Endothelial cell of umbilical vein (primary cell): ENCODE results near the gene FNIP2. TPM values are rescaled to one million over a fixed set of nuclear protein-coding genes. Genes with fewer than 3 reads are reported as not detected.

Source experiments
- BruUV-seq: library from RNA; stranded (reverse); fragments of 400-500 nt; replicated peaks from 2 replicates; lab custom pipeline; 2021; lab: Mats Ljungman, UMichigan
- CTCF ChIA-PET: fragments of 300-600, 350-600 bp; sonication (Branson Sonifier 250); formaldehyde crosslinking; loops from one replicate; lab custom pipeline; 2021; ENCODE audit warnings: antibody characterized with exemption, inconsistent platforms; lab: Charles Lee
- POLR2A ChIA-PET: fragments of 300-600, 350-600 bp; sonication (Branson Sonifier 250); formaldehyde crosslinking; loops from one replicate; lab custom pipeline; 2021; ENCODE audit warnings: antibody characterized with exemption, inconsistent platforms; lab: Charles Lee
- DNase-seq: peaks from one replicate; pipeline ENCODE4 v3.0.0-alpha.2; 2011; ENCODE audit warnings: low read depth, low spot score
- FAIRE-seq: peaks from 2 replicates; lab custom pipeline; 2011; peaks lifted over from hg19 to GRCh38; lab: Jason Lieb, UNC
- H2AFZ ChIP-seq: 2 replicates; pipeline ENCODE4 v1.6.0; 2012; ENCODE audit warnings: low read depth, low read length, control low read depth, inconsistent platforms
- H3K27ac ChIP-seq: 2 replicates; pipeline ENCODE4 v1.5.1; 2011; ENCODE audit warnings: low read depth, mild to moderate bottlenecking, control low read depth, low read length, moderate library complexity; ENCODE audit not compliant: insufficient read depth
- H3K27me3 ChIP-seq, 2 experiments: 2 replicates each; pipeline versions ENCODE4 v1.6.0 to v1.6.1; 2011; ENCODE audit warnings: low read length in 2 of 2, mixed read lengths in 1 of 2; ENCODE audit not compliant: control insufficient read depth in 2 of 2, insufficient read depth in 2 of 2
- H3K36me3 ChIP-seq, 2 experiments: 2 replicates in 1 of 2; 3 replicates in 1 of 2; pipeline ENCODE4 v1.5.1; 2011; ENCODE audit warnings: low read length in 2 of 2, mild to moderate bottlenecking in 1 of 2, moderate library complexity in 1 of 2; ENCODE audit not compliant: control insufficient read depth in 2 of 2, insufficient read depth in 2 of 2; ENCODE audit errors: extremely low read depth in 1 of 2
- H3K4me1 ChIP-seq: 3 replicates; pipeline ENCODE4 v1.5.1; 2011; ENCODE audit warnings: mild to moderate bottlenecking, low read length; ENCODE audit not compliant: control insufficient read depth, insufficient read depth; ENCODE audit errors: extremely low read depth
- H3K4me2 ChIP-seq: 2 replicates; pipeline ENCODE4 v1.6.1; 2011; ENCODE audit warnings: low read length, control low read depth, mixed read lengths; ENCODE audit not compliant: insufficient read depth
- H3K4me3 ChIP-seq, 3 experiments: fragments of 200-600 bp in 1 of 3; sonication (generic), shearing (Covaris generic) in 1 of 3; replicated peaks in 1 of 3; 2 replicates each; pipeline ENCODE4 v1.5.1; 2011 to 2016; ENCODE audit warnings: control low read depth in 3 of 3, low read length in 3 of 3, mild to moderate bottlenecking in 2 of 3, inconsistent platforms in 1 of 3, low read depth in 1 of 3, moderate library complexity in 1 of 3; ENCODE audit not compliant: insufficient read depth in 1 of 3
- H3K79me2 ChIP-seq: 2 replicates; pipeline ENCODE4 v1.6.0; 2012; ENCODE audit warnings: low read length, inconsistent platforms; ENCODE audit not compliant: control insufficient read depth, insufficient read depth
- H3K9ac ChIP-seq: replicated peaks from 2 replicates; pipeline ENCODE3; 2011; ENCODE audit warnings: low read length, control low read depth; ENCODE audit not compliant: insufficient read depth; ENCODE audit errors: extremely low read depth
- H3K9me1 ChIP-seq: replicated peaks from 3 replicates; pipeline ENCODE4 v1.6.0; 2011; ENCODE audit warnings: mild to moderate bottlenecking, low read length; ENCODE audit not compliant: control insufficient read depth, insufficient read depth; ENCODE audit errors: extremely low read depth
- H3K9me3 ChIP-seq: replicated peaks from 2 replicates; pipeline ENCODE4 v1.5.1; 2012; ENCODE audit warnings: low read length, inconsistent platforms; ENCODE audit not compliant: control insufficient read depth, insufficient read depth
- H4K20me1 ChIP-seq: replicated peaks from 2 replicates; pipeline ENCODE3; 2011; ENCODE audit warnings: mild to moderate bottlenecking, low read length; ENCODE audit not compliant: control insufficient read depth, insufficient read depth; ENCODE audit errors: extremely low read depth
- EZH2 ChIP-seq: IDR thresholded peaks from 2 replicates; pipeline ENCODE4 v1.6.1; 2012; ENCODE audit warnings: borderline replicate concordance, low read depth, mild to moderate bottlenecking, moderate library complexity, low read length, inconsistent platforms; ENCODE audit not compliant: severe bottlenecking
- FOS ChIP-seq: IDR thresholded peaks from 2 replicates; pipeline ENCODE4 v1.6.1; 2011; ENCODE audit warnings: mild to moderate bottlenecking, low read length, moderate library complexity, borderline replicate concordance; ENCODE audit not compliant: insufficient read depth
- GATA2 ChIP-seq: IDR thresholded peaks from 2 replicates; pipeline ENCODE4 v1.7.0; 2011; ENCODE audit warnings: low read depth, mild to moderate bottlenecking, moderate library complexity, mixed read lengths, low read length; ENCODE audit not compliant: insufficient read length, insufficient read depth
- JUN ChIP-seq: IDR thresholded peaks from 2 replicates; pipeline ENCODE4 v1.6.1; 2011; ENCODE audit warnings: borderline replicate concordance, low read depth; ENCODE audit not compliant: insufficient read length, insufficient read depth
- MAX ChIP-seq: IDR thresholded peaks from 2 replicates; pipeline ENCODE4 v1.6.1; 2011; ENCODE audit not compliant: insufficient read depth, insufficient read length
- MYC ChIP-seq: IDR thresholded peaks from one replicate; pipeline ENCODE4 v1.6.1; 2011; ENCODE audit warnings: mild to moderate bottlenecking, low read depth, low read length
- POLR2A ChIP-seq: IDR thresholded peaks from 2 replicates; pipeline ENCODE4 v1.6.1; 2012; ENCODE audit warnings: low read depth, mild to moderate bottlenecking, control low read depth, low read length
- POLR2AphosphoS5 ChIP-seq: IDR thresholded peaks from 2 replicates; pipeline ENCODE4 v1.6.1; 2012; ENCODE audit warnings: low read depth, mild to moderate bottlenecking, control low read depth, low read length, moderate library complexity; ENCODE audit not compliant: insufficient read depth
- dilution Hi-C: fragments of 300-500 bp; cut with MboI; formaldehyde crosslinking; loops from one replicate; pipeline ENCODE4 v1.15.0; 2019; ENCODE audit warnings: low sequenced_read_pairs; ENCODE audit not compliant: extremely low pct_ligation_motif_present
- intact Hi-C: fragments of 100-400 bp; cut with micrococcal nuclease; formaldehyde crosslinking; loops from one replicate; pipeline ENCODE4 v1.10.0; 2022
- polyA plus RNA-seq, 4 experiments: library from polyadenylated mRNA; depleted of rRNA in 3 of 4; stranded (reverse) in 3 of 4; unstranded in 1 of 4; fragments of >200 nt; gene quantifications; 2 replicates each; pipeline versions ENCODE4 v1.2.1 to v1.2.3, GENCODE V29; 2011 to 2012; ENCODE audit warnings: missing spikeins in 1 of 4
- total RNA-seq: library from RNA; stranded (reverse); gene quantifications from 2 replicates; pipeline ENCODE4 v1.2.3, GENCODE V29; 2021
- TF ChIP-seq, protein P1 (sequence below), 2 donors: IDR thresholded peaks; 1 replicate in 1 of 2; 2 replicates in 1 of 2; pipeline ENCODE4 v1.5.1; 2011; ENCODE audit warnings: low read length in 2 of 2, mild to moderate bottlenecking in 2 of 2, moderate library complexity in 2 of 2, control low read depth in 1 of 2, inconsistent platforms in 1 of 2, low read depth in 1 of 2; ENCODE audit not compliant: insufficient read depth in 1 of 2; ENCODE audit errors: extremely low read depth in 1 of 2

The FNIP2 gene
- total and polyA plus RNA-seq, 2 donors (not counting 3 experiments of a cell fraction or from before 2014, with no cell fraction given): 4.5 to 14.4 TPM

DNA sequence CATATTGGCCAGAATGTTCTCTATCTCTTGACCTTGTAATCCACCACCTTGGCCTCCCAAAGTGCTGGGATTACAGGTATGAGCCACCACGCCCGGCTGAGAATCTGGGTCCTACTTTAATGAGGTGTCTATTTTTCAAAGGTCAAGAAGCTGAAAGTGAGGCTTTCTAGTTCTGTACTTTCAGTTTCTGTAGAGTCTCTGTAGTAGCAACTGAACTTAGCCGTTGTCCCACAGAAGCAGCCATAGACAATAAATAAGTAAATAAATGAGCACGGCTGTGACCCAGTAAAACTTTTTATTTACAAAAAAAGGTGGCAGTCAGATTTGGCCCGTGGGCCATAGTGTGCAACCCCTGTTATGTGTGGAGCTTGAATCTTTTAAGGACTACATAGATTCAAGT is 92.0 kb downstream of the FNIP2 start:
- no peaks in the 10 kb centered on the region for H3K27me3 ChIP-seq
- TF ChIP-seq POLR2AphosphoS5: no peak
- no peak for TF ChIP-seq FOS
- TF ChIP-seq MYC: no peak
- TF ChIP-seq EZH2: no peak
- no peak for TF ChIP-seq JUN
- no peak for TF ChIP-seq GATA2
- TF ChIP-seq, protein P1, sequence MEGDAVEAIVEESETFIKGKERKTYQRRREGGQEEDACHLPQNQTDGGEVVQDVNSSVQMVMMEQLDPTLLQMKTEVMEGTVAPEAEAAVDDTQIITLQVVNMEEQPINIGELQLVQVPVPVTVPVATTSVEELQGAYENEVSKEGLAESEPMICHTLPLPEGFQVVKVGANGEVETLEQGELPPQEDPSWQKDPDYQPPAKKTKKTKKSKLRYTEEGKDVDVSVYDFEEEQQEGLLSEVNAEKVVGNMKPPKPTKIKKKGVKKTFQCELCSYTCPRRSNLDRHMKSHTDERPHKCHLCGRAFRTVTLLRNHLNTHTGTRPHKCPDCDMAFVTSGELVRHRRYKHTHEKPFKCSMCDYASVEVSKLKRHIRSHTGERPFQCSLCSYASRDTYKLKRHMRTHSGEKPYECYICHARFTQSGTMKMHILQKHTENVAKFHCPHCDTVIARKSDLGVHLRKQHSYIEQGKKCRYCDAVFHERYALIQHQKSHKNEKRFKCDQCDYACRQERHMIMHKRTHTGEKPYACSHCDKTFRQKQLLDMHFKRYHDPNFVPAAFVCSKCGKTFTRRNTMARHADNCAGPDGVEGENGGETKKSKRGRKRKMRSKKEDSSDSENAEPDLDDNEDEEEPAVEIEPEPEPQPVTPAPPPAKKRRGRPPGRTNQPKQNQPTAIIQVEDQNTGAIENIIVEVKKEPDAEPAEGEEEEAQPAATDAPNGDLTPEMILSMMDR (IDR thresholded peaks at IDR 0.05; ENCODE audit: extremely low read depth in 1 of 2, insufficient read depth in 1 of 2, low read depth in 1 of 2, low read length in 2 of 2): no peak
- no peak for TF ChIP-seq POLR2A
- TF ChIP-seq MAX: no peak
- ChIA-PET CTCF (interaction anchor here (0.8 to 2.2 kb wide), 3 partner anchors 340 to 345 kb away, joined by 3 to 6 read pairs (median 4); no protein-coding TSS in a partner anchor), POLR2A (no interaction called here)
- H3K27ac ChIP-seq: no peak overlapping the region
- FAIRE-seq (no peak), DNase-seq (no peak)
- H3K9ac ChIP-seq: no peak overlapping the region
- no peak overlapping the region for H3K4me3 ChIP-seq
- dilution Hi-C loops (no loop called here), intact Hi-C loops (no loop called here)
- H4K20me1 ChIP-seq: no peaks in the 10 kb centered on the region
- no peaks in the 10 kb centered on the region for H3K9me3 ChIP-seq
- BruUV-seq: no TSS peak
- no peaks in the 10 kb centered on the region for H3K4me1 ChIP-seq
- no peaks in the 10 kb centered on the region for H3K79me2 ChIP-seq
- no peaks in the 10 kb centered on the region for H3K9me1 ChIP-seq
- H3K36me3 ChIP-seq: peaks cover 0 to 2% of the 10 kb centered on the region in 2 experiments
- H3K4me2 ChIP-seq: no peak overlapping the region
- H2AFZ ChIP-seq: no peak overlapping the region
